T-helper 17 cell (primary cell): ENCODE results near the gene FEM1B. TPM values are rescaled to one million over a fixed set of nuclear protein-coding genes. Genes with fewer than 3 reads are reported as not detected.

Experiments used
- ATAC-seq: fragments of 150-1000 bp; cut with Tn5 transposase; 2 replicates; pipeline ENCODE4 v1.10.0; 2021; ENCODE audit warnings: mild to moderate bottlenecking, moderate library complexity
- DNase-seq, 3 donors: peaks; one replicate each; pipeline versions ENCODE4 v3.0.0 to v3.0.0-alpha.2; 2020 to 2021
- H3K9me3 ChIP-seq: one replicate; pipeline ENCODE4 v1.7.0; 2013; ENCODE audit warnings: low read length, mild to moderate bottlenecking; ENCODE audit not compliant: control insufficient read depth, poor library complexity, severe bottlenecking
- H3K27ac Mint-ChIP-seq: one replicate; pipeline ENCODE4 v1.8.0; 2022; ENCODE audit warnings: mild to moderate bottlenecking, moderate library complexity, mixed read lengths
- H3K27me3 Mint-ChIP-seq: one replicate; pipeline ENCODE4 v1.8.0; 2022; ENCODE audit warnings: mixed read lengths
- H3K36me3 Mint-ChIP-seq: one replicate; pipeline ENCODE4 v1.8.0; 2022; ENCODE audit warnings: low read depth, mixed read lengths
- H3K4me1 Mint-ChIP-seq: one replicate; pipeline ENCODE4 v1.8.0; 2022; ENCODE audit warnings: mild to moderate bottlenecking, mixed read lengths
- H3K4me3 Mint-ChIP-seq: one replicate; pipeline ENCODE4 v1.8.0; 2022; ENCODE audit warnings: mild to moderate bottlenecking, moderate library complexity, mixed read lengths
- total RNA-seq, 4 donors: library from RNA in 2 of 4; stranded (reverse) in 2 of 4; gene quantifications; one replicate each; pipeline ENCODE4 v1.2.3 and lab custom pipeline; 2022 to 2026

Gene FEM1B
- total RNA-seq, 2 donors from 2014 or later = 62.4 to 73.0 TPM

DNA sequence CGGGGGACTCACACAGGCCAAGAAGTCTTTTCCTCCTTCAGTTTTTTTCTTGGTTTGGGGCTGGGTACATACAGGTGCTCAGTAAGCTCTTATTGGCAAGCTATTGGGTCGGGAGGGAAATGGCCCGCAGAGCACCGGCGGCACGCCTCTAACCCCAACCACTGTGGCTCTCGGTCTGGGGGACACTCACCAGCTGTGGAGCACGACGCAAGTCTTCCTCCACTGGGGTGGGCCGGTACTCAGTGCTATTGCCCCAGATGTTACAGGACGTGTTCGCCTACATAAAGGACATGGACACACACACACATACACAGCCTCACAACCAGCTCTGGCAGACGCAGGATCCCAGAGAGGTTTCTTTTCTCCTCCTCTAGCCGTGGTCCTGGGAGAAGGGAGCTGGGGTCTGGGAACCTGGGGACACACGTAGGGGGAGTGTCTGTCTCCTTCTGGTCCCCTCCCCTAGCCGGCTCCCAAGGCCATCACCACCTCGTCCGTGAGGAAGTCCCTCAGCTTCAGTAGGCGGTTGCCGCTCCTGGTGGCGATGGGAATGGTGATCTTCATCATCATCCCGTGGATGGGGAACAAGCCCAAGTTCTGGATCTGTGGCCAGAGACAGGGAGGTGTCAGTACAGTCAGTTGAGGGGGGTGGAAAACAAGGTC is 33.4 kb downstream of the FEM1B start:
- Mint-ChIP-seq H3K36me3 (no peaks in the 10 kb centered on the region), H3K4me3 (no peak overlapping the region), H3K27me3 (peaks cover 18% of the 10 kb centered on the region), H3K4me1 (peaks cover 11% of the 10 kb centered on the region), H3K27ac (peak overlapping the region; percentile 54)
- H3K9me3 ChIP-seq = no peaks in the 10 kb centered on the region
- DNase-seq (no peak), ATAC-seq (no peak)

DNA sequence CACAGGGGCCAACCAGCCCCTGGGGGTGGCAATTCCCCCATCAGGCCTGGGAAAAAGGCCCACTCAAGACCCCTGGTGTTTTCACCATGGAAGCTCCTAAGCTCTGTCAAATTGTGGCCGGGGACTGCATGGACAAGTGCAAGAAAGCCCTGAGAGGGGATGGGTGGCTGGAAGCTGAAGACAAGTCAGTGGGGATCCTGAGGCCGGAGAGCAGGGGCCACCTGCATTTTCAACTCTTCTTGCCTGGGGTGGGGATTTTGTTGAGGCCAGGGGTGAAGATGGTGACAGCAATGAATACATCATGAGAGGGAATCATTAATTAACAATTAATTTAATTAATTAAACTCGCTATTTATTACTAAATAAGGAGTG is 33.9 kb downstream of the FEM1B start:
- peak overlapping the region; percentile 54 for H3K27ac Mint-ChIP-seq
- DNase-seq = no peak

DNA sequence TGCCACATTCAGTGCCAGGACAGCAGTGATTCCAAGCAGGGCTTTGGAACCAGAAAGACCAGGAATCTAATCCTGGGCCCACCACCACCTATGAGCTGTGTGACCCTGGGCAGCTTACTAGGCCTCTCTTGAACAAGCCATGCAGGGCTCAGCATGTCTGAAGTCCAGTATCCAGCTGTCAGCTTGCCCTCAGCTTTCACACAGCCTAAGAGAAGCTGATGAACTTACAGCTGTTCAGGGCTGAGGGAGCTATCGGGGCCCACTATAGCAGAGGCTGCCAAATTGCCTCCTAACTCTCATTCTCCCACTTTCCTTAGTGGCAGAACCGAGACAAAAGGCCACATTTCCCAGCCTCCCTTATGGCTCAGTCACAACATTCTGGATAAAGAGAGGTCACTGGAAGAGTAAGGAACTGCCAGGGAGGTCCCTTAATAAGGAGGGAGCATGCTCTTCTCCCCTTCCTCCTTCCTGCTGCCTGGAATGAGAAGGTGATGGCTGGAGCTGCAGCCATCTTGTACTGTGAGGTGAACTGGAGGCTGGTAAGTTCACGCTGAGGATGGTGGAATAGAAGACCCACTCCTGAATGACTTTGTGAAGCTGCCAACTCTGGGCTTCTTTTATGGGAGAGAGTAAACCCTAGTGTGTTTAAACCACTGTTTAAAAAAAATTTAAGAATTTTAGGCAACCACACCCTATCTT is 34.5 kb downstream of the FEM1B start:
- no peaks in the 10 kb centered on the region for H3K9me3 ChIP-seq
- ATAC-seq = no peak
- no peak overlapping the region for H3K4me3 Mint-ChIP-seq
- H3K36me3 Mint-ChIP-seq = peaks cover 3% of the 10 kb centered on the region
- H3K27ac Mint-ChIP-seq = no peak overlapping the region
- DNase-seq = no peak
- H3K27me3 Mint-ChIP-seq = peaks cover 25% of the 10 kb centered on the region
- peaks cover 6% of the 10 kb centered on the region for H3K4me1 Mint-ChIP-seq

More for the DNA sequence above, 33.9 kb downstream of the FEM1B start:
- Mint-ChIP-seq H3K4me1 (peaks cover 6% of the 10 kb centered on the region), H3K4me3 (no peak overlapping the region), H3K27me3 (peaks cover 21% of the 10 kb centered on the region), H3K36me3 (peaks cover under 1% of the 10 kb centered on the region)
- no peak for ATAC-seq
- no peaks in the 10 kb centered on the region for H3K9me3 ChIP-seq

DNA sequence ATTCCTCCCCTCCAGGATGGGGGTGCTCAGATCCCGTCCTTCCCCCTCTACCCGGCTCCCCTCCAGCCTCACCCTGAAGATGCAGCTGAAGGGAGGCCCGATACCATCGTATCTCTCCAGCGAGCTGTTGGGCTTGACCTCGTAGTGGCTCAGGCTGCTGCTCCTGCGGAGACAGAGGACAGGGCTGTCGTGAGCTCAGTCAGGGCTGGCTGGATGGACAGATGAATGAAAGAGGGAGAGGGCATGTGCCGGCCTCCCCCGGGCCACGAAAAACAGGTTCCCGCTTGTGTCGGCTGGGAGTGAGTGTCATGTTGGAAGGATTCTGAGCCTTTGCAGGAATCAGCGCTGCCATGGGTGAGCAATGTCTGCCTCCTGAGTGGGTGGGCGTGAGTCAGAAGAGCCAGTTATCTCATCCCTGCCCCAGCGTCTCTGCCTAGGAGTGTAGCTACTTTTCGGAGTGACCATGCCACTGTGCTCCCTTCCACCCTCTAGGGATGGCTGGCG is 35.2 kb downstream of the FEM1B start:
- peaks cover 3% of the 10 kb centered on the region for H3K36me3 Mint-ChIP-seq
- no peak for ATAC-seq
- H3K4me3 Mint-ChIP-seq = no peak overlapping the region
- no peaks in the 10 kb centered on the region for H3K9me3 ChIP-seq
- DNase-seq = no peak
- H3K27ac Mint-ChIP-seq = no peak overlapping the region
- peaks cover 19% of the 10 kb centered on the region for H3K27me3 Mint-ChIP-seq
- H3K4me1 Mint-ChIP-seq = peaks cover 6% of the 10 kb centered on the region

DNA sequence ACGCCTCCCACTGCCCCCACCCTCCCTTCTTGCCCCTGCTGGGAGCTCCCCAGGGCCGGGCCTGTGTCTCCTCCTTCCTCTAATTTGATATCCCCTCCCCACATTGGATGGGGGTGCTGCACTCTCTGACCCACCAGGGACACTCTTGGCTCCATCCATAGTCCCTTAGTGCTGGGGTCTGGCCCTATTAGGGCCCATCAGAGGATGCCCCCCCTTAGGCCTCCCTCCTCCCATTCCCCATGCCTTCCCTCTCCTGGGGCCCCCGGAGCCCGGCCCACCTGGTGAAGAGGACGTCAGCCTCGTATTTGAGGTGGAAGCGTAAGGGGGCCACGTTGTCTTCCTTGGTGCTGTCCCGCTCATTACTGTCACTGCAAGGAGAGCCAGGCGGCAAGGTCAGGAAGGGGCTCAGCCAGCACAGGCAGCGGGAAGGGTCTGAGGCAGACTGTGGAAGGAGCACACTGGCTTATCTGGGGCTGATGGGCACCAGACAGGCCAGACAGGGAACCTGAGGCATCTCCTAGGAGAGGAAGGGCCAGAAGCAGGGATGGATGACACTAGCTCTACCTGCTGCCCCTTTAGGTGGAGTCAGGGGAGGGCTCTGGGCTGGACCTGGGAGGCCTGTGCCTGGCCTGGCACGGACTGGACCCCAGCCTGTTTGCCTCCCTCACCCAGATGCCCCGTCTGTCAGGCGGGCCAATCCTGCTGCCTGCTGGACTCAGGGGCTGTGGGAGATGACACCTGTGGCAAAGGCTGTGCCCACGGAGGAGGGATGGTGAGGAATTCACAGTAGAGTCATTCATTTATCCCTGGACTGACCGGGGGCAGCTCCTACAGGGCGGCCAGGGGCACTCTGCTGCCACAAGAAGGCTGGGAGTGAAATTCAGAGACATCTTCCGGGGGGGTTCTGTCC is 36.2 kb downstream of the FEM1B start:
- Mint-ChIP-seq H3K36me3 (peaks cover 3% of the 10 kb centered on the region), H3K27ac (no peak overlapping the region)
- ATAC-seq = no peak

DNA sequence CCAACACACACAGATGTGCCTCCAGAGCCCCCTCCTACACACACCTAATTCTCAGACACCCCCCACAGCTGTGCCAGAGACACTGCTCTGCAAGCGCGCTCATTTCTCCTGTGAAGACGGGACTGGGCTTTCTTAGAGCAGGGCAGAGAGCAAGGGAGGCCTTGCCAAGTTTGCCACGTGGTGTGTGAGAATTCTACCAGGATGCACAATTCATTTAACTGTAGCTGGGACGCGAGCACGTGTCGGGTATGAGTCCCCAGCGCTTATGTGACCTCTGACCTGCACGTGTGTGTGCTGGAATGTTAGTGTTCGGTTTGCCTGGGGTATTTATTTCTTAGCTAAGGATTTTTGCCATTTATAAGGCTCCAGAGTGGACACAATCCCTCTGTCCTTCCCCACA is 37.0 kb downstream of the FEM1B start:
- Mint-ChIP-seq H3K4me3 (no peak overlapping the region), H3K27ac (no peak overlapping the region), H3K27me3 (peaks cover 25% of the 10 kb centered on the region), H3K4me1 (peaks cover 6% of the 10 kb centered on the region), H3K36me3 (peaks cover 3% of the 10 kb centered on the region)
- no peak for ATAC-seq
- DNase-seq = no peak
- H3K9me3 ChIP-seq = no peaks in the 10 kb centered on the region

More for the DNA sequence above, 36.2 kb downstream of the FEM1B start:
- Mint-ChIP-seq H3K27me3 (peaks cover 19% of the 10 kb centered on the region), H3K4me1 (peaks cover 6% of the 10 kb centered on the region), H3K4me3 (no peak overlapping the region)
- no peak for DNase-seq
- H3K9me3 ChIP-seq = no peaks in the 10 kb centered on the region

DNA sequence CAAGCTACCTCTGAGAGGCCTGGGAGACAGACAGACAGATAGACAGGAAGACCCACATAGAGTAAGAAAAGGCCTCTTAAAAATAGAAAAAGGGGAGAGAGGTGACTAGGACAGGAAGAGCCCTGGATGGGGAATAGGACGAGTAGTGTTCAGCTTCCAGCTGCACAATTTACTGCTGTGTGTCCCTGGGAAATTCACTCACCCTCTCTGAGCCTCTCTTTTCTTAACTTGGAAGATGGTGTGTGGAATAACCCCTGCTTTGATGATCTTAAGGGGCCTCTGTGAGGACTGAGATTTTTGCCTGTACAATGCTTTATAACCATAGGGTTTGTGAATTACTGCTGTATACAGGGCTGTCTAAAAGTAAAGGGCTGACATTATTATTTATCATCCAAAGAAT is 37.5 kb downstream of the FEM1B start:
- Mint-ChIP-seq H3K36me3 (peaks cover 3% of the 10 kb centered on the region), H3K27me3 (peaks cover 25% of the 10 kb centered on the region), H3K4me3 (no peak overlapping the region), H3K4me1 (peaks cover 6% of the 10 kb centered on the region), H3K27ac (no peak overlapping the region)
- no peaks in the 10 kb centered on the region for H3K9me3 ChIP-seq
- ATAC-seq (no peak), DNase-seq (no peak)

DNA sequence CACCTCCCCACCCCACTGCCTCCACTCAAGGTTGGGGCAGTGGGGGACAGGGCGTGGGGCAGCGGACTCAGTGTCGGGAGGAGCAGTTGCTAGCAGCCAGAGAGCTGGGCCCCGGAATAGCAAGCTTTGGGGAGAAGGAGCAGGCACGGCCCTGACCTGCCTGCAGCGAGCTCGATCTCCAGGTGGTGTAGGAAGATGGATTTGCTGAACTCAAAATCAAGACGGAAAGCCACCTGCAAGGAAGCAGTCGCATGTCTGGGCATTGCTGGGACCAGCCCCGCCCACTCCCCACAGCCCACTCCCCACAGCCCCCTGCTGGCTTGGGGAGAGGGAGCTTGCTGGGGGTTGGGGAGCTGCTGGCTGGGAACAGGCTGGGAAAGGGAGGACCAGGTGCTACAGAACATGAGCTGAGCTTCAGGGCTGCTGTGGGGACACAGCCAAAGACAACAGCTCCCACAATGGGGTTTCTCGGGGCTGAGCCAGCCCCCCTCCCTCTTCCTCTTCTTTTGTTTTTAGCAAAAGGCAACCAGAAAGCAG is 38.0 kb downstream of the FEM1B start:
- H3K9me3 ChIP-seq = no peaks in the 10 kb centered on the region
- peaks cover 25% of the 10 kb centered on the region for H3K27me3 Mint-ChIP-seq
- no peak overlapping the region for H3K4me3 Mint-ChIP-seq
- H3K4me1 Mint-ChIP-seq = peaks cover 7% of the 10 kb centered on the region
- no peak for ATAC-seq
- H3K36me3 Mint-ChIP-seq = peaks cover 3% of the 10 kb centered on the region
- peak in 1 of 3 donors; percentile 5 for DNase-seq
- H3K27ac Mint-ChIP-seq = no peak overlapping the region

DNA sequence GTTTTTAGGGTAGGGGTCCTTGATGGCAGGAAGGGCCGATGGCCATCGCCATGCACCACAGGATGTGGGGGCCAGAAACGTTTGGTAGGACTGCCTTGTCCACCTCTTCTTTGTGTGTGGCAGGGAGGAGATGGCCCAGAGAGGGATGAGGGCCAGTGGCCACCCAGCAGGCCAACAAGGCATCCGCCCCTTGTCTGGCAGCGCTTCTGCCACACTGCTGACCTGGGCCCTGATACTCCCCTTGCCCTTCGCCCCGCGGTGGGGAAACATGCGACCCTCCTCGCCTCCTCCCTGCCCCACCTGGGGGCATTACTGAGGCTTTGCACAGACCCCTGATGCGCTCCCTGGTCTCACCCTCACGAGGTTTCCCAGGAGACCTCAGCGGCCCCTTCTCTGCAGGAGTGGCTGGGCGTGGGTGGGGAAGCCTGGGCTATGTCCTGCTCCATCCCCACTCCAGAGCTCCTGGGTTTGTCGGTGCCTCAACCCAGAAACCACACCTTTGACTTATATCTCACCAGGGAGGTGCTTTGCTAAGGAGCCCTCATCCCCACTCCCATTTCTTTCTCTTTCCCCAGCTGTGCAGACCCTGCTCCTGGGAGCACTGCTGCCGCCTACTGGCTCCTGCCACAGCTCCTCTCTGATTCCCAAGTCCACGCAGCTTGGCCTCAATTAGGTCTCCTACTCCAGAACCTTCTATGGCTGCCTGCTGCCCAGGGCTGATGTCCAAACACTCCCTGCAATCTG is 38.7 kb downstream of the FEM1B start:
- peaks cover 25% of the 10 kb centered on the region for H3K27me3 Mint-ChIP-seq
- H3K4me1 Mint-ChIP-seq = peaks cover 7% of the 10 kb centered on the region
- H3K36me3 Mint-ChIP-seq = peaks cover 3% of the 10 kb centered on the region
- ATAC-seq (no peak), DNase-seq (peak in 1 of 3 donors; percentile 9)
- no peaks in the 10 kb centered on the region for H3K9me3 ChIP-seq
- H3K4me3 Mint-ChIP-seq = peak overlapping the region; percentile 41
- no peak overlapping the region for H3K27ac Mint-ChIP-seq

DNA sequence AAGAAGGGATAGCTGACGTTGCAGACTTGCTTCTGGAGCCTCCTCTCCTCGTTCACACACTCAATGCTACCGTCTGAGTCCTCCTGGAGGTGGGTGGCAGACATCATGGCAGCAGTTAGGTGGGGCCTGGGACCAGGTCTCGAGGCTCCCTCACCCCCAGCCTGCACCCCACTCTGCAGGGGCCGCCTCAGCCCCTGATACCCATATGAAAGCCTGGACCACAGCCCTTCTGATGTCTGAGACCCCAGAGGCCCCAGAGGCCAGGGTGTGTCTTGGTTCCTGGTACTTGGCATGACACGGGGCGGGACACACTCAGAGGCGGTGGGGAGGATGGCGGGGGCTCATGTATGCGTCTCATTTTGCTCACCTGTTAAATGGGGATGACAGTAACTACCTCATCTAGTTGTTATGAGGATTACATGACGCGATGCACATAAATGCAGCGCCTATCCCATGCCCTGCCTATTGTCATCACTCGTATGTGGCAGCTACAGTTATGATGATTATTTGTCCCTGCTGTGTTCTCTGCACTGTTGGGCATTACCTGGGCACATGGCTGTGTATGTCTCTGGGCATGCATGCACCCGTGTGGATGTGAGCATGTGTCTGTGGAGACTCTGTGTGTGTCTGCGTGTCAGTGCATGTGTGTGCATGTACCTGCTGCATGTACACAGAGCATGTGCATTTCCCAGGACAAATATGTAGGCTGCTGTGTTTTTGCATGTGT is 39.9 kb downstream of the FEM1B start:
- H3K4me3 Mint-ChIP-seq = no peak overlapping the region
- no peak for ATAC-seq

DNA sequence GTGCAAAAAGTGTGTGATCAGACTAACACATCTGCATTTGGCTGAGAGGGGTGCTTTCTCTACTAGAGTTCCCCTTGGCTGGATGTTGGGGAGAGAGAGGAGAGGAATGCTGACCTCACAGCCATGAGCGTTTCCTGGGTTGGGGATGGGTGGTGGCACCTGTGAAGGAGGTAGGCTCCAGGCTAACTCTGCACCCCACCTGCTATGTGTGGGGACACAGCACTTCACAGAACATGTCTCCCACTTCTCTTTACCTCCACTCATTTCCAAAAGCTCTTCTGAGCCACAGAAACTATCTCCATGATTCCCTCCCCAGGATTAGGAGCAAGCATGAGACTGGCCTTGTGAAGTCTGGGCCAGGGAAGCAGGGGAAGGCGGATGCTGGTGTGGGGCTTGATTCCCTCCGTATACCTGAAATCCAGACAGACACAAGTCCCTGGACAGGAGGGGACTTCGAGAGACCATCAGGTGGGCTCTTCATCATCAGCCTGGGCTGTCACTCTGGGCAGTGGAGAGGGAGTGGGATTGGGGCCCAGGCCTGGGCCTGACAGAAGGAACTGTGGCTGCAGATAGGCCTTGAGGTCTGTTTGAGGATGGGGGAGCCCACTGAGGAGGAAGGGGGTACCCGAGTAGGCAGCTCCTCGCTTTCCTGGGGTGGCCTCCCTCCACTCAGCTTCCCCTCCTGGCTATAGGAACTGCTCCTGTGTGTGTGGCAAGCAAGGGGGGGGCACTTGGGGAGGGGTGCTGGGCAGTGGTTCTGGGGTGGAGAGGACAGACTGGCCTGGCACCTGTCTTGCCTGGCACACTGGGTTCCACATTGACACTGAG is 40.7 kb downstream of the FEM1B start:
- ATAC-seq (no peak), DNase-seq (no peak)
- H3K27me3 Mint-ChIP-seq = peaks cover 35% of the 10 kb centered on the region
- no peak overlapping the region for H3K27ac Mint-ChIP-seq
- peaks cover 9% of the 10 kb centered on the region for H3K36me3 Mint-ChIP-seq
- no peak overlapping the region for H3K4me3 Mint-ChIP-seq
- H3K4me1 Mint-ChIP-seq = peaks cover 13% of the 10 kb centered on the region
- H3K9me3 ChIP-seq = no peaks in the 10 kb centered on the region

More for the DNA sequence above, 39.9 kb downstream of the FEM1B start:
- no peaks in the 10 kb centered on the region for H3K9me3 ChIP-seq
- peaks cover 9% of the 10 kb centered on the region for H3K36me3 Mint-ChIP-seq
- H3K27ac Mint-ChIP-seq = no peak overlapping the region
- DNase-seq = peak in 1 of 3 donors; percentile 4
- peaks cover 35% of the 10 kb centered on the region for H3K27me3 Mint-ChIP-seq
- H3K4me1 Mint-ChIP-seq = peaks cover 13% of the 10 kb centered on the region
